GM21576 (cell line): Measurements from ENCODE around the gene CYP2D6.
"Not testable (repeated sequence)": the region's sequence is repeated elsewhere in the genome, so short reads cannot be mapped to it uniquely, and the experiment has no call there.

Experiments
- ATAC-seq: cut with Tn5 transposase; IDR thresholded peaks from one replicate; pipeline ENCODE4 v1.9.1; 2021; ENCODE audit warnings: mild to moderate bottlenecking, moderate library complexity; ENCODE audit not compliant: unreplicated experiment

The CYP2D6 gene

GRCh38 chr22:42130639-42131431 is at the start of gene CYP2D6:
CYP2D6 (minus strand) TSS chr22:42130810; CDS start chr22:42130791, 19 bp downstream.
- ATAC-seq, result not testable (repeated sequence)

GRCh38 chr22:42179616-42180015 is 49.0 kb upstream of the CYP2D6 start:
- no peak for ATAC-seq

- ATAC-seq, result no peak
Observed at GRCh38 chr22:42178910-42179519, 48.4 kb upstream of the CYP2D6 start.

DNA sequence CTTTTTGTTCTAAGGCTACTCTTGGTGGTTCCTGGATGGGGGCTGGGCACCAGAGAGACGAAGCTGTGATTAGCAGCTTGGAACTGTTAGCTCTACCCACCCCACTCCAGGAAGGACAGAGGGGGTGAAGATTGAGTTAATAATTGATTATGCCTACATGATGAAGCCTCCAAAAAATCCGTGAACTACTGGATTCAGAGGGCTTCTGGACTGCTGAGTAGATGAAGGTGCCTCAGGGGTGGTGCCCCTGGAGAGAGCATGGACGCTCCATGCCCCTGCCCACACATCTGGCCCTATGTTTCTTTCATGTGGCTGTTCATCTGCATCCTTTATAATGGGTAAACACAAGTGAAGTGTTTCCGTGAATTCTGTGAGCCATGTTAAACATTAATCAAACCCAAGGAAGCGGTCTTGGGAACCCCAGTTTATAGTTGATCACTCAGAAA is 47.3 kb upstream of the CYP2D6 start:
- ATAC-seq, result no peak

- ATAC-seq, result no peak
Observed at GRCh38 chr22:42176255-42176915, 45.8 kb upstream of the CYP2D6 start.

GRCh38 chr22:42174062-42174461 is 43.5 kb upstream of the CYP2D6 start:
- ATAC-seq, result no peak

DNA sequence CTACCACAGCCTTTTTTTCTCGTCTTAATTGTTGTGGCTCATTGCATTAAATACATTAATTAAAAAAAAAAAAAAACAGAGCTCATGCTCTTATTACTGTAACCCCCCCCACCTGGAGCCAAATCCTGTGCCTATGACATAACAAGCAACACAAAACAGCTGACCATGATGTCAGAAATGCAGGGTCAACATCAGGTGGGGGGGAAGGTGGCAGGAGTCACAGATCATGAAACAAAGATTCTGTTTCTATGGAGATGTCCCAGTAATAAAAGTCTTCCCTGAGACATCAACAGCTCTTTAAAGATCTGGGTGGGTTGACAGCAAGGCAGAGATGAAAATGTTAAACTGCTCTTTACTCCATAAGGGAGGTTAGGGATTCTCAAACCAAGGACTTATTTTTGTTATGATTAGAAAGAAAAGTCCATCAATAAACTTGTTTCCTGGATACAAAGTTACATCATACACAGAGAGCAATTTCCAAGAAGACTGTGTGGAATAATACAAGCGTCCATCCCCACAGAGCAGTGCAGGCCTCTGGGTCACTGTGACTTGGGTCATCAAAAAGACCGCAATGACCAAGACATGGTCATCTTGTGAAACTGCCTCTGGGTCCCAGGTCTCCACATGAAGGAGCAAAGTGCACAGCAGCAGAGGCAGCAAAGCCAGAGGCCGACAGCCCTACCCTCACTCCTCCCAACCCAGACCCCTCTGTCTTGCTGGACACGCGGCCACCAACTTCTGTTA is 42.7 kb upstream of the CYP2D6 start:
- no peak for ATAC-seq

GRCh38 chr22:42172773-42173172 is 42.2 kb upstream of the CYP2D6 start:
- no peak for ATAC-seq

DNA sequence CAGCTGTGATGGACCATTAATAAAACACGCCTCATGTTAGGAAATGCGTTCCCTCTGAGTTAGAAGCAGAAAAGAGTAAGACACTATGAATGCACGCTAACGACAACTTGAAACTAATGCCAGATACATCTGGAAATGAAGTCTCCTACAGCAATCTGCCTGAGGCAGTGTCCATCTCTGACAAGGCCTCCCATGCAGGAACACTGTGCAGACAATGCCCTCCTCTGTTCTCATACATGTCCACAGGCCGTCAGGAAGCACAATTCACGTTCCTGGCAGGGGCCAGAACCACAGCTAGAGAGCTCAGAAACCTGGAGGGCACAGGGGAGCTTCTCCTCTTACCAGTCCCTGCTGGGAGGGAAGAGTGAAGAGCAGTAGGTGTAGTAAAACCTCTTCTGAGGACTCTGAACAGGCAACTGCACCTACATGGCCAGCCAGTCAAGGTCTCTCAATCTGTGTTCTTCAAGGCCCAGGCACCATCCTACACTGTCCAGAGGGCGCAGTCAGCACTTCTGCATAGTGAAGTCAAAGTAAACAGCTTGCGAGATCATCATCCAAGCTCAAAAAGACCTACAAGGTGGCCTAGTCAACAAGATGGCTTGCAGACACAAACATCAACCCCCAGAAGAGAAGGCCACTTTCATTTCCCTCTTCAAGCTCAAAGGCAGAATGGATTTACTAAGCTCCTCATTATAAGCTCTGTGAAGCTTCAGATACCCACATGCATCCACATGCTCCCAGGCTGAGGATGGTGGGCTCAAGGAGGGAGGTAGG is 41.5 kb upstream of the CYP2D6 start:
- ATAC-seq, result no peak

GRCh38 chr22:42171417-42171816 is 40.8 kb upstream of the CYP2D6 start:
- ATAC-seq, result no peak

DNA sequence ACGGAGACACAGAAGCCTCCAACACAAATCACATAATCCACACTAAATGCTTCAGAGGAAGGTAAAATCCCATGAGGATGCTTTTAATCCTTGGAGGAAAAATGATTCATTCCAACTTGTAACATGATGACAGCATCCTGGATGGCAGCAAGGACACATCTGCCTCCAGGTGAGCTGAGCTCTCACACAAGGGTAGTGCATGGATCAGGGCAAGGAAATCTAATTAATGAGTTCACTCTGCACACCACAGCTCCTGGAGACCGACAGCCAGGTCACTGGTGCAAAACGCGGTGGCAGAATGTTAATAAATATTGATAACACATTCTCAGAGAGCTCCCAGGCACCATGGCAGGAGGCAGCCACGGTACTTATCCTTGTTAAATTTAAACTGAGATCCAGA is 40.3 kb upstream of the CYP2D6 start:
- no peak for ATAC-seq

GRCh38 chr22:42169055-42169469 is 38.5 kb upstream of the CYP2D6 start:
- ATAC-seq, result no peak

- no peak for ATAC-seq
Observed at GRCh38 chr22:42168476-42168875, 37.9 kb upstream of the CYP2D6 start.

- no peak for ATAC-seq
Observed at GRCh38 chr22:42167066-42167465, 36.5 kb upstream of the CYP2D6 start.

- ATAC-seq, result no peak
Observed at GRCh38 chr22:42164901-42165300, 34.3 kb upstream of the CYP2D6 start.

DNA sequence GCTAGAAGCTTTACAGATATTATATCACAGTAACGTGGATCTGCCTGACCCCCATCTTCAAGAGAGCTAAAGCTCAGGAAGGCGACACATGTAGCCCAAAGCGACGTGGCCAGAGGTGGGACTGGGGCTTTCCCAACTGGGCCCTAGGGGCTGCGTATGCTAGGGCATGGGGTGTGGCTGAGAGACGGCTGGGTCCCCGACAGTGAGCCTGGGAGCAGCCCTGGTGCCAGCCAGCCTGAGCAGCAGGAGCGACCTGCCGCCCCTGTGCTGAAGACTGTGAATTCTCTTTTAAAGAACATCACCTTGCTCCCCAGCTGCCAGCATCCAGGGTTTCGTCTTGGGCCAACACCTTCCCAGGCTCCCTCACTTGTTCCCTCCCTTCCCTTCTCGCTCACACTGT is 32.9 kb upstream of the CYP2D6 start:
- ATAC-seq, result no peak

DNA sequence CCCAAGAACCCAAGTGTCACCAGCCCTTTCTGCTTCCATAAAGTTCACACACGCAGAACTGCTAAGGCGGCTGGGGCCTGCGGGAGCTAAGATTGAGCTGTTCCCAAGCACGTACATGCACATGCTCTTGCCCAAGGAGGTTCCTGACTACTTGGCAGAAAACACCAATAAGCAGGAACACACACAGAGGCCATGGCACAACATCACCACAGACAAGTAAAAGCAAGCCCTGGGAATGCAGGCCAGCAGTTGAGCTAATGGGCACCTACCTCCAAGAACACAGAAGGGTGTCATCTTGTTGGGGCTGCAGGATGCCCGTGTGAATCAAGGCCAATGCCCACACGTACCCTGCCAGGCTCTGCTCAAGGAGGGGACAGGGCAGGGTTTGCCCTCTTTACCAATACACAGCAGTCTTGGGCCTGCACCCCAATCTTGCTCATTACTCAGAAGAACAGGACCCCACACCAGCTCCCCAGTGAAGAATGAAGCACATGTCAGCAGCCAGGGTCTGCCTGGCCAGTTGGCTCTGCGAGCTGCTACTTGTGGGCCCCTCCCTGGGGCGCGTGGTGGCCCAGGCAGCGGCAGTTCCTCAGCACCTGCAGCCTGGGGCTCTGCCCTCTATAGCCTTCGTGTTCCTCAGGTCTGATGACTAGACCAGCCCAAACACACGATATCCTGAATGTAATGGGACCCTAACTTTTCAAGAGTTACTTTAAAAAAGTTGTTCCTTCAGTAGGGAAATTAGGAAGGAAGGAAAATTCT is 32.3 kb upstream of the CYP2D6 start:
- no peak for ATAC-seq

- no peak for ATAC-seq
Observed at GRCh38 chr22:42160830-42161696, 30.5 kb upstream of the CYP2D6 start.

DNA sequence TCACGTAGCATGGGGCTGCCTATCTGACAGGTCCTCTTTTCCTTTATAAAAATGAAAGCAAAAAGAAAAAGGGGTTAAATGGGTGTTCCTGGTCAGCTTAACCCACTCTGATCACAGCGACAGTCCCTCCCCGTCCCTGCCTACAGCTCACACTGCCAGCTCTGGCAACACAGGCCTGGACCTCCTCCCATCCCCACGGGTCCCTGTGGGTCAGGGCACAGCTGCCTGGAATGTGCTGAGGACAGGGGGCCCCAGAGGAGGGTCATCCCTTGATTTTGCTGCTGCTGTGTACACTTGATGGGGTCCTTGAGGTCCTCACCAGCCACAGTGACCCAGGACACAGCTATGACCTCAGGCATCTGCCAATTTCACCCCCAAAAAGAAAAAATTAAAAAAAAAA is 29.6 kb upstream of the CYP2D6 start:
- ATAC-seq, result no peak
